ENCODE measurements around the gene TMEM150A.
A peak's percentile ranks its signal among the peaks of the same experiment; 100 is the strongest.

The TMEM150A gene

GRCh38 chr2:85601771-85602475 is 575 bp downstream of the TMEM150A start:
- H3K9me3 Mint-ChIP-seq = no peaks in the 10 kb centered on the region
- H3K36me3 Mint-ChIP-seq (ENCODE audit: low read depth) = peaks cover 1% of the 10 kb centered on the region
- H3K4me1 Mint-ChIP-seq = peaks cover 24% of the 10 kb centered on the region
- peak overlapping the region in 2 of 3 experiments; percentile 68 to 89 for H3K27ac Mint-ChIP-seq
- peak overlapping the region; percentile 89 to 91 (median 90) for H3K4me3 Mint-ChIP-seq
- H3K27me3 Mint-ChIP-seq (ENCODE audit: low read depth) = no peaks in the 10 kb centered on the region
- TF ChIP-seq, protein P1, sequence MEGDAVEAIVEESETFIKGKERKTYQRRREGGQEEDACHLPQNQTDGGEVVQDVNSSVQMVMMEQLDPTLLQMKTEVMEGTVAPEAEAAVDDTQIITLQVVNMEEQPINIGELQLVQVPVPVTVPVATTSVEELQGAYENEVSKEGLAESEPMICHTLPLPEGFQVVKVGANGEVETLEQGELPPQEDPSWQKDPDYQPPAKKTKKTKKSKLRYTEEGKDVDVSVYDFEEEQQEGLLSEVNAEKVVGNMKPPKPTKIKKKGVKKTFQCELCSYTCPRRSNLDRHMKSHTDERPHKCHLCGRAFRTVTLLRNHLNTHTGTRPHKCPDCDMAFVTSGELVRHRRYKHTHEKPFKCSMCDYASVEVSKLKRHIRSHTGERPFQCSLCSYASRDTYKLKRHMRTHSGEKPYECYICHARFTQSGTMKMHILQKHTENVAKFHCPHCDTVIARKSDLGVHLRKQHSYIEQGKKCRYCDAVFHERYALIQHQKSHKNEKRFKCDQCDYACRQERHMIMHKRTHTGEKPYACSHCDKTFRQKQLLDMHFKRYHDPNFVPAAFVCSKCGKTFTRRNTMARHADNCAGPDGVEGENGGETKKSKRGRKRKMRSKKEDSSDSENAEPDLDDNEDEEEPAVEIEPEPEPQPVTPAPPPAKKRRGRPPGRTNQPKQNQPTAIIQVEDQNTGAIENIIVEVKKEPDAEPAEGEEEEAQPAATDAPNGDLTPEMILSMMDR (IDR thresholded peaks at IDR 0.05; ENCODE audit: unreplicated experiment in 3 of 3) = no peak

DNA sequence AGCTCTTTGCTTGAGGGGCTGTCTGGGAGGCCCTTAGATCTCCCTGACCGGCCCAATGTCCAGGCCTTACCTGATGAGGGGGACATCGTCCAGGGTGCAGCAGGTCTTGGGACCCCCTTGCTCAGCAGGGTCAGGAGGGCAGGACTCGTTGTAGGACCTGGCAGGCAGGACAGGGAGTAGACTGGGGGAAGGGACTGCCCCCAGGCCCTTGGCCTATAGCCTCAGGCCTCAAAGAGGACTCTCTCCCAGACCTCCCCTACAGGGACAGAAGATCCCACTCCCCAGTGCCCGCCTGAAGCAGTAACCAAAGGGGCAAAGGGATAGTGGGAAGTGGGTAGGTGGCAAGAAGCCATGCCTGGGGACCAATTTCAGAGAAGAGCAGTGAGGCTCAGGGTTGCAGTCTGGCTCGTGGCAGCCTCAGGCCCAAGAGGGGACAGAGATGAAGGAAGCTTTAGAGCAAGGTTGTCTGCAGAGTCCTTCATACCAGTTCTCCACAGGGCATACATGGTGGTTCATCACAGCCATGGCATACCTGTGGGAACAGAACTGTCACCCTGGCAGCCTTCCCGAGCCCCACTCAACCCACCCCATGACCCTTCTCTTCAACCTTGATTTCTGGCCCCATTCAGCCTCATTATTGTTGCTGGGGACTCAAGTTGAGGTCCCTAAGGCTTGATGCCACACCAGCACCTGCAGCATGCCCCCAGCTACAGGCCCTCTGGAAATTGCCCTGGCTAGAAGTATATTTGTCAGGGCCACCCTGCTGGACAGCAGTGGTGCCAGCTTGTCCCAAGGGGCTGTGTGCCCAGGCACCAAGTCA is 1.3 kb downstream of the TMEM150A start:
- Mint-ChIP-seq H3K9me3 (no peaks in the 10 kb centered on the region), H3K4me1 (peaks cover 24% of the 10 kb centered on the region), H3K4me3 (peak overlapping the region; percentile 89 to 91 (median 90)), H3K27ac (peak overlapping the region in 2 of 3 experiments; percentile 68 to 89), H3K36me3 (ENCODE audit: low read depth) (no peaks in the 10 kb centered on the region), H3K27me3 (ENCODE audit: low read depth) (no peaks in the 10 kb centered on the region)
- TF ChIP-seq, protein P1 (IDR thresholded peaks at IDR 0.05; ENCODE audit: unreplicated experiment in 3 of 3) = no peak

DNA sequence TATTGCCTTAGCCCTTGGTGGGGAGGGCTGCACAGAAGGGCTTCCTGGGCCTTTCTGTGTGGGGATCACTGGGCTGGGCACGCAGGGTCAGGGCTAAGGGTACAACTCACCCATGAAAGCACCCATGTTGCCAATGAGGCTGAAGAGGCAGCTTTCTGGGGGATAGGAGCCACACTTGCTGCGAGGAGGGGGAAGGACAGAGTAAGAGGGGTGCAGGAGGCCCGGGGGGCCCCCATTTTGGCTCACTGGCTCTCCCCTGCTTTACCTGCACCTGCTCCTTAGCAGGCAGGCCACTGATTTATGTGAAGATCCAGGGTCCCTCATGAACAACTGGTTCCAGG is 2.3 kb downstream of the TMEM150A start:
- H3K4me1 Mint-ChIP-seq = peaks cover 19% of the 10 kb centered on the region
- H3K27ac Mint-ChIP-seq = no peak overlapping the region
- H3K27me3 Mint-ChIP-seq (ENCODE audit: low read depth) = no peaks in the 10 kb centered on the region
- peak overlapping the region; percentile 89 to 91 (median 90) for H3K4me3 Mint-ChIP-seq
- TF ChIP-seq, protein P1 (IDR thresholded peaks at IDR 0.05; ENCODE audit: unreplicated experiment in 3 of 3) = no peak
- H3K9me3 Mint-ChIP-seq = no peaks in the 10 kb centered on the region
- H3K36me3 Mint-ChIP-seq (ENCODE audit: low read depth) = no peaks in the 10 kb centered on the region

GRCh38 chr2:85599468-85600234 is 2.8 kb downstream of the TMEM150A start:
- Mint-ChIP-seq H3K36me3 (ENCODE audit: low read depth) (no peaks in the 10 kb centered on the region), H3K9me3 (no peaks in the 10 kb centered on the region), H3K27me3 (ENCODE audit: low read depth) (no peaks in the 10 kb centered on the region), H3K4me1 (peaks cover 16% of the 10 kb centered on the region), H3K4me3 (peak overlapping the region; percentile 89 to 91 (median 90)), H3K27ac (peak overlapping the region in 1 of 3 experiments; percentile 30)
- TF ChIP-seq, protein P1 (IDR thresholded peaks at IDR 0.05; ENCODE audit: unreplicated experiment in 3 of 3) = no peak

DNA sequence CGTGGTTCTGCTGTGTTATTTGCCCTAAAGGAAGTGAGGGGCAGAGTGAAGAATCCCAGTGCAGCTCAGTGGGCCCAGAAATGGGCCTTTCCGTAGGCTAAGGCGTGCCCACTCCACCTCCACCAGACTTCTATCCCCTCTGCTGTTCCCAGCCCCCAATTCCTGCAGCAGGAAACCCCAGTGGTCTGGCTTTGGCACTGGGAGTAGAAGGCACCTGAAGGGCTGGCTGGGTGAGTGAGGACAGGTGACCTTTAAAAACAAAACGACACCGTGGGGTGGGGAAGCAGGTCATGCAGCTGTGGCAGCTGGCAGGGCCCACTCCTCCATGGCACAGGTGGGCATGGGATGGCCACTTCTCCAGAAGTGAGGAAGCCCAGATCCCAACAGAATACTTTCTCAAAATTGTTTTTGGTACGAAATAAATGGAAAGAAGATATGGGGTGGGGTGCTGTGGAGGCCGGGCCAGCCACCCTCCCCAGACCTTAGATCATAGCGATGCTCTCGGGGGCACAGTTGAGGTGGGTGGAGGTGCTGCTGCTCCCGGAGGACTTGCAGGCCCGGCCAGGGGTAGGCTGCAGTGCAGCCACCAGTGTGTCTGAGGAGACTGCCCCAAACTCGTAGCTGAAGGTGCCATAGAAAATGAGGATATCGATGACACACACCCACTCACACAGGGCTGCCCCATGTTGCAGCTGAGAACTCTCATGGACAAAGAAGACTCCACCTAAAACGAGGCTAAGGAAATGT is 3.7 kb downstream of the TMEM150A start:
- peak overlapping the region; percentile 47 to 90 (median 89) for H3K4me3 Mint-ChIP-seq
- H3K4me1 Mint-ChIP-seq = peaks cover 20% of the 10 kb centered on the region
- no peaks in the 10 kb centered on the region for H3K36me3 Mint-ChIP-seq (ENCODE audit: low read depth)
- TF ChIP-seq, protein P1 (IDR thresholded peaks at IDR 0.05; ENCODE audit: unreplicated experiment in 3 of 3) = no peak
- H3K9me3 Mint-ChIP-seq = no peaks in the 10 kb centered on the region
- peak overlapping the region in 2 of 3 experiments; percentile 52 to 87 for H3K27ac Mint-ChIP-seq
- H3K27me3 Mint-ChIP-seq (ENCODE audit: low read depth) = no peaks in the 10 kb centered on the region

Data from nephron (organoid).